ENCODE data around the gene CEP250.

DNA sequence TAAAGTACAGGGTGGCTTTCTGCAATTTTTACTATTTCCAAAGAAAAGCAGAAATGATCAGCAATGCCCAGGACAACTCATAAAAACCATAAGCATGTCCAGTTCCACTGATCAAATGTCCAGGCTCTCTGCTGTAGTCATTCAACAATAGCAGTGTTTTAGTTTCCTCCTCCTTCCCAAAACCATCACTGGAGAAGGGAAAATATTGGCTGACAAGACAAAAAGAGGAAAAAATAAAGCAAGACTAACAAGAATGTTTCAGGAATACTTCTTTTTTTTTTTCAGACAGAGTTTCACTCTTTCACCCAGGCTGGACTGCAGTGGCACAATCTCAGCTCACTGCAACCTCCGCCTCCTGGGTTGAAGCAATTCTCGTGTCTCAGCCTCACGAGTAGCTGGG lies 45.9 kb upstream of the CEP250 start:
- TF ChIP-seq, protein P1, sequence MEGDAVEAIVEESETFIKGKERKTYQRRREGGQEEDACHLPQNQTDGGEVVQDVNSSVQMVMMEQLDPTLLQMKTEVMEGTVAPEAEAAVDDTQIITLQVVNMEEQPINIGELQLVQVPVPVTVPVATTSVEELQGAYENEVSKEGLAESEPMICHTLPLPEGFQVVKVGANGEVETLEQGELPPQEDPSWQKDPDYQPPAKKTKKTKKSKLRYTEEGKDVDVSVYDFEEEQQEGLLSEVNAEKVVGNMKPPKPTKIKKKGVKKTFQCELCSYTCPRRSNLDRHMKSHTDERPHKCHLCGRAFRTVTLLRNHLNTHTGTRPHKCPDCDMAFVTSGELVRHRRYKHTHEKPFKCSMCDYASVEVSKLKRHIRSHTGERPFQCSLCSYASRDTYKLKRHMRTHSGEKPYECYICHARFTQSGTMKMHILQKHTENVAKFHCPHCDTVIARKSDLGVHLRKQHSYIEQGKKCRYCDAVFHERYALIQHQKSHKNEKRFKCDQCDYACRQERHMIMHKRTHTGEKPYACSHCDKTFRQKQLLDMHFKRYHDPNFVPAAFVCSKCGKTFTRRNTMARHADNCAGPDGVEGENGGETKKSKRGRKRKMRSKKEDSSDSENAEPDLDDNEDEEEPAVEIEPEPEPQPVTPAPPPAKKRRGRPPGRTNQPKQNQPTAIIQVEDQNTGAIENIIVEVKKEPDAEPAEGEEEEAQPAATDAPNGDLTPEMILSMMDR (IDR thresholded peaks at IDR 0.05; ENCODE audit: low read depth, low read length, poor library complexity, severe bottlenecking) = no peak
- no peak for TF ChIP-seq EZH2phosphoT487 (IDR thresholded peaks at IDR 0.05; ENCODE audit: borderline replicate concordance, low read length)

Data from DOHH2 (cell line).